ENCODE measurements around the gene ASPDH. TPM values are rescaled to one million over a fixed set of nuclear protein-coding genes. Genes with fewer than 3 reads are reported as not detected.

ASPDH gene
- total and polyA plus RNA-seq, 2 of the 13 experiments (the other 11 are each of a cell fraction or from before 2014, with no cell fraction given): 2.2 to 3.3 TPM

GRCh38 chr19:50537306-50537685 lies 23.6 kb upstream of the ASPDH start:
- no peak overlapping the region for H3K4me2 ChIP-seq (ENCODE audit: low read depth, low read length)
- in situ Hi-C loops (cut with HindIII; ENCODE audit: extremely low pct_ligation_motif_present, low pct_unique_long_range_greater_than_20kb): no loop called here
- no TSS peak for BruUV-seq (replicated peaks)
- peaks cover 0 to 14% of the 10 kb centered on the region in 2 experiments; a peak in 1 of 5 replicates for H3K27me3 ChIP-seq (ENCODE audit: control insufficient read depth in 1 of 2, insufficient read depth in 2 of 2, low read length in 2 of 2)
- H3K4me1 ChIP-seq (ENCODE audit: insufficient read depth, low read length): no peaks in the 10 kb centered on the region
- H4K20me1 ChIP-seq (ENCODE audit: insufficient read depth, low read length): no peaks in the 10 kb centered on the region
- intact Hi-C loops (cut with micrococcal nuclease; ENCODE audit: unreplicated experiment): no loop called here
- no peak overlapping the region for H2AFZ ChIP-seq (ENCODE audit: low read length)
- FAIRE-seq (no peak), ATAC-seq (no peak), DNase-seq (ENCODE audit: low spot score) (no peak)
- no peak overlapping the region for H3K9ac ChIP-seq (ENCODE audit: insufficient read depth, low read depth, low read length)
- H3K79me2 ChIP-seq (ENCODE audit: insufficient read depth, low read length): no peaks in the 10 kb centered on the region
- H3K4me3 ChIP-seq (replicated peaks in 1 of 3; ENCODE audit: insufficient read depth in 1 of 3, low read depth in 2 of 3, low read length in 3 of 3): no peak overlapping the region
- no peak overlapping the region for H3K27ac ChIP-seq (ENCODE audit: extremely low read length, insufficient read depth, low read length)
- ChIA-PET POLR2A (no interaction called here), CTCF (ENCODE audit: low intra/inter-chr PET ratio, low total read pairs) (interaction anchor here (1.5 to 2.0 kb wide), 3 partner anchors 19 to 246 kb away, joined by 4 to 14 read pairs (median 9); no protein-coding TSS in a partner anchor)
- H3K36me3 ChIP-seq (replicated peaks in 1 of 2; ENCODE audit: control insufficient read depth in 1 of 2, insufficient read depth in 2 of 2, low read length in 2 of 2): no peaks in the 10 kb centered on the region
- H3K9me3 ChIP-seq (ENCODE audit: low read length): no peaks in the 10 kb centered on the region
- WGBS (ENCODE audit: low lambda C conversion rate): 66% methylated on average over 13 of the region's 18 CpGs
- TF ChIP-seq CC2D1A (CRISPR knock-in tag; IDR thresholded peaks at IDR 0.05) (no peak), RERE (CRISPR knock-in tag; IDR thresholded peaks at IDR 0.05; ENCODE audit: low read depth) (no peak), ZNF569 (CRISPR knock-in tag; IDR thresholded peaks at IDR 0.05; ENCODE audit: borderline replicate concordance) (no peak), RORA (CRISPR knock-in tag; IDR thresholded peaks at IDR 0.05) (no peak), TOPORS (CRISPR knock-in tag; IDR thresholded peaks at IDR 0.05) (no peak), YEATS4 (CRISPR knock-in tag; IDR thresholded peaks at IDR 0.05; ENCODE audit: borderline replicate concordance) (no peak), PRMT3 (CRISPR knock-in tag; IDR thresholded peaks at IDR 0.05; ENCODE audit: borderline replicate concordance, low read depth) (no peak), NFKB2 (CRISPR knock-in tag; IDR thresholded peaks at IDR 0.05; ENCODE audit: borderline replicate concordance) (no peak), MEF2D (CRISPR knock-in tag; IDR thresholded peaks at IDR 0.05) (no peak)
- TF ChIP-seq, protein P1, sequence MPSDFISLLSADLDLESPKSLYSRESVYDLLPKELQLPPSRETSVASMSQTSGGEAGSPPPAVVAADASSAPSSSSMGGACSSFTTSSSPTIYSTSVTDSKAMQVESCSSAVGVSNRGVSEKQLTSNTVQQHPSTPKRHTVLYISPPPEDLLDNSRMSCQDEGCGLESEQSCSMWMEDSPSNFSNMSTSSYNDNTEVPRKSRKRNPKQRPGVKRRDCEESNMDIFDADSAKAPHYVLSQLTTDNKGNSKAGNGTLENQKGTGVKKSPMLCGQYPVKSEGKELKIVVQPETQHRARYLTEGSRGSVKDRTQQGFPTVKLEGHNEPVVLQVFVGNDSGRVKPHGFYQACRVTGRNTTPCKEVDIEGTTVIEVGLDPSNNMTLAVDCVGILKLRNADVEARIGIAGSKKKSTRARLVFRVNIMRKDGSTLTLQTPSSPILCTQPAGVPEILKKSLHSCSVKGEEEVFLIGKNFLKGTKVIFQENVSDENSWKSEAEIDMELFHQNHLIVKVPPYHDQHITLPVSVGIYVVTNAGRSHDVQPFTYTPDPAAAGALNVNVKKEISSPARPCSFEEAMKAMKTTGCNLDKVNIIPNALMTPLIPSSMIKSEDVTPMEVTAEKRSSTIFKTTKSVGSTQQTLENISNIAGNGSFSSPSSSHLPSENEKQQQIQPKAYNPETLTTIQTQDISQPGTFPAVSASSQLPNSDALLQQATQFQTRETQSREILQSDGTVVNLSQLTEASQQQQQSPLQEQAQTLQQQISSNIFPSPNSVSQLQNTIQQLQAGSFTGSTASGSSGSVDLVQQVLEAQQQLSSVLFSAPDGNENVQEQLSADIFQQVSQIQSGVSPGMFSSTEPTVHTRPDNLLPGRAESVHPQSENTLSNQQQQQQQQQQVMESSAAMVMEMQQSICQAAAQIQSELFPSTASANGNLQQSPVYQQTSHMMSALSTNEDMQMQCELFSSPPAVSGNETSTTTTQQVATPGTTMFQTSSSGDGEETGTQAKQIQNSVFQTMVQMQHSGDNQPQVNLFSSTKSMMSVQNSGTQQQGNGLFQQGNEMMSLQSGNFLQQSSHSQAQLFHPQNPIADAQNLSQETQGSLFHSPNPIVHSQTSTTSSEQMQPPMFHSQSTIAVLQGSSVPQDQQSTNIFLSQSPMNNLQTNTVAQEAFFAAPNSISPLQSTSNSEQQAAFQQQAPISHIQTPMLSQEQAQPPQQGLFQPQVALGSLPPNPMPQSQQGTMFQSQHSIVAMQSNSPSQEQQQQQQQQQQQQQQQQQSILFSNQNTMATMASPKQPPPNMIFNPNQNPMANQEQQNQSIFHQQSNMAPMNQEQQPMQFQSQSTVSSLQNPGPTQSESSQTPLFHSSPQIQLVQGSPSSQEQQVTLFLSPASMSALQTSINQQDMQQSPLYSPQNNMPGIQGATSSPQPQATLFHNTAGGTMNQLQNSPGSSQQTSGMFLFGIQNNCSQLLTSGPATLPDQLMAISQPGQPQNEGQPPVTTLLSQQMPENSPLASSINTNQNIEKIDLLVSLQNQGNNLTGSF (CRISPR knock-in tag; IDR thresholded peaks at IDR 0.05): no peak
- TF ChIP-seq, protein P2, sequence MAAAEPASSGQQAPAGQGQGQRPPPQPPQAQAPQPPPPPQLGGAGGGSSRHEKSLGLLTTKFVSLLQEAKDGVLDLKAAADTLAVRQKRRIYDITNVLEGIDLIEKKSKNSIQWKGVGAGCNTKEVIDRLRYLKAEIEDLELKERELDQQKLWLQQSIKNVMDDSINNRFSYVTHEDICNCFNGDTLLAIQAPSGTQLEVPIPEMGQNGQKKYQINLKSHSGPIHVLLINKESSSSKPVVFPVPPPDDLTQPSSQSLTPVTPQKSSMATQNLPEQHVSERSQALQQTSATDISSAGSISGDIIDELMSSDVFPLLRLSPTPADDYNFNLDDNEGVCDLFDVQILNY (CRISPR knock-in tag; conservative IDR thresholded peaks at IDR 0.05): no peak
- TF ChIP-seq, protein P3, sequence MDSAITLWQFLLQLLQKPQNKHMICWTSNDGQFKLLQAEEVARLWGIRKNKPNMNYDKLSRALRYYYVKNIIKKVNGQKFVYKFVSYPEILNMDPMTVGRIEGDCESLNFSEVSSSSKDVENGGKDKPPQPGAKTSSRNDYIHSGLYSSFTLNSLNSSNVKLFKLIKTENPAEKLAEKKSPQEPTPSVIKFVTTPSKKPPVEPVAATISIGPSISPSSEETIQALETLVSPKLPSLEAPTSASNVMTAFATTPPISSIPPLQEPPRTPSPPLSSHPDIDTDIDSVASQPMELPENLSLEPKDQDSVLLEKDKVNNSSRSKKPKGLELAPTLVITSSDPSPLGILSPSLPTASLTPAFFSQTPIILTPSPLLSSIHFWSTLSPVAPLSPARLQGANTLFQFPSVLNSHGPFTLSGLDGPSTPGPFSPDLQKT (CRISPR knock-in tag; IDR thresholded peaks at IDR 0.05; ENCODE audit: borderline replicate concordance): no peak
